ENCODE data around the gene P2RY4. TPM values are rescaled to one million over a fixed set of nuclear protein-coding genes. Genes with fewer than 3 reads are reported as not detected.

The P2RY4 gene
- total and polyA plus RNA-seq, 2 of the 8 experiments (the other 6 are each of a cell fraction or from before 2014, with no cell fraction given) = 0.38 TPM; not detected in 1

GRCh38 chrX:70231666-70232065, 28.3 kb downstream of the P2RY4 start (continued):
- TF ChIP-seq ASH2L (IDR thresholded peaks at IDR 0.05; ENCODE audit: low read length) (no peak), RFX5 (IDR thresholded peaks at IDR 0.05; ENCODE audit: borderline replicate concordance, low read depth, low read length) (no peak), MAFK (IDR thresholded peaks at IDR 0.05; ENCODE audit: low read depth, low read length) (no peak), SP1 (IDR thresholded peaks at IDR 0.05; ENCODE audit: low read depth, low read length) (no peak)
